Activated CD4-positive, alpha-beta memory T cell treated with anti-CD3 and anti-CD28 coated beads for 36 hours (primary cell): ENCODE data around the gene GJD4. TPM values are rescaled to one million over a fixed set of nuclear protein-coding genes. Genes with fewer than 3 reads are reported as not detected.

ENCODE experiments used
- CTCF ChIA-PET: fragments of 350-600 bp; sonication (Branson Sonifier 250); formaldehyde crosslinking; loops from one replicate; lab custom pipeline; 2021; ENCODE audit warnings: antibody characterized with exemption, inconsistent platforms; lab: Charles Lee
- POLR2A ChIA-PET: fragments of 350-600 bp; sonication (Branson Sonifier 250); formaldehyde crosslinking; loops from one replicate; lab custom pipeline; 2021; ENCODE audit warnings: antibody characterized with exemption; lab: Charles Lee
- DNase-seq: peaks from one replicate; pipeline ENCODE4 v3.0.0-alpha.2; 2020
- H3K27ac Mint-ChIP-seq: one replicate; pipeline ENCODE4 v1.8.0; 2021; ENCODE audit warnings: mixed read lengths
- H3K27me3 Mint-ChIP-seq: one replicate; pipeline ENCODE4 v1.8.0; 2021; ENCODE audit warnings: mixed read lengths
- H3K36me3 Mint-ChIP-seq: one replicate; pipeline ENCODE4 v1.8.0; 2021; ENCODE audit warnings: mixed read lengths
- H3K4me1 Mint-ChIP-seq: one replicate; pipeline ENCODE4 v1.8.0; 2021; ENCODE audit warnings: low read depth, mixed read lengths
- H3K4me3 Mint-ChIP-seq: one replicate; pipeline ENCODE4 v1.8.0; 2021; ENCODE audit warnings: mild to moderate bottlenecking, mixed read lengths
- H3K9me3 Mint-ChIP-seq: one replicate; pipeline ENCODE4 v1.8.0; 2021; ENCODE audit warnings: mixed read lengths
- intact Hi-C: fragments of 100-400 bp; cut with micrococcal nuclease; formaldehyde crosslinking; loops from one replicate; pipeline ENCODE4 v1.15.1; 2023
- total RNA-seq, 2 experiments: library from RNA; stranded (reverse); gene quantifications; one replicate each; pipeline ENCODE4 v1.2.3, GENCODE V29; 2021

Gene GJD4
- total RNA-seq, 2 experiments from 2014 or later = not detected

GRCh38 chr10:35633006-35633980 lies 28.2 kb downstream of the GJD4 start:
- intact Hi-C loops = loop anchor here (10.0 kb wide), 1 partner anchor 152 kb away; no protein-coding TSS in a partner anchor
- H3K27me3 Mint-ChIP-seq = peaks cover 21% of the 10 kb centered on the region
- H3K4me3 Mint-ChIP-seq = no peak overlapping the region
- CTCF ChIA-PET = interaction anchor here (0.6 to 0.7 kb wide), 2 partner anchors 379 to 396 kb away, joined by 3 read pairs; no protein-coding TSS in a partner anchor
- H3K9me3 Mint-ChIP-seq = no peaks in the 10 kb centered on the region
- POLR2A ChIA-PET = no interaction called here
- DNase-seq = no peak
- H3K4me1 Mint-ChIP-seq = peaks cover 4% of the 10 kb centered on the region
- no peak overlapping the region for H3K27ac Mint-ChIP-seq
- no peaks in the 10 kb centered on the region for H3K36me3 Mint-ChIP-seq

- Mint-ChIP-seq H3K27ac (no peak overlapping the region), H3K36me3 (no peaks in the 10 kb centered on the region), H3K4me3 (no peak overlapping the region), H3K27me3 (peaks cover 28% of the 10 kb centered on the region), H3K4me1 (peaks cover 12% of the 10 kb centered on the region), H3K9me3 (no peaks in the 10 kb centered on the region)
- ChIA-PET POLR2A (interaction anchor here (0.5 kb wide), 1 partner anchor 105 kb away, joined by 3 read pairs; no protein-coding TSS in a partner anchor), CTCF (interaction anchor here (0.6 to 2.1 kb wide), 23 partner anchors 8 to 1860 kb away, joined by 3 to 13 read pairs (median 3); no protein-coding TSS in a partner anchor)
- DNase-seq = peak; percentile 41
- intact Hi-C loops = loop anchor here (1.0 to 10.0 kb wide), 4 partner anchors 149 to 1246 kb away; no protein-coding TSS in a partner anchor
These were observed 30.4 kb downstream of the GJD4 start for GRCh38 chr10:35635576-35635975.

- Mint-ChIP-seq H3K27me3 (peaks cover 30% of the 10 kb centered on the region), H3K4me1 (peaks cover 16% of the 10 kb centered on the region), H3K36me3 (no peaks in the 10 kb centered on the region), H3K4me3 (no peak overlapping the region), H3K9me3 (no peaks in the 10 kb centered on the region), H3K27ac (no peak overlapping the region)
- ChIA-PET CTCF (interaction anchor here (0.6 to 2.1 kb wide), 5 partner anchors 74 to 1244 kb away, joined by 3 to 13 read pairs (median 4); no protein-coding TSS in a partner anchor), POLR2A (no interaction called here)
- intact Hi-C loops = loop anchor here (5.0 to 10.0 kb wide), 2 partner anchors 148 to 1140 kb away; no protein-coding TSS in a partner anchor
- DNase-seq = no peak
These were observed 31.8 kb downstream of the GJD4 start for GRCh38 chr10:35636956-35637355.

- CTCF ChIA-PET = interaction anchor here (0.7 to 1.8 kb wide), 2 partner anchors 144 to 557 kb away, joined by 3 to 5 read pairs; no protein-coding TSS in a partner anchor
- Mint-ChIP-seq H3K4me3 (no peak overlapping the region), H3K36me3 (no peaks in the 10 kb centered on the region), H3K27me3 (peaks cover 30% of the 10 kb centered on the region), H3K27ac (no peak overlapping the region), H3K9me3 (no peaks in the 10 kb centered on the region), H3K4me1 (peaks cover 17% of the 10 kb centered on the region)
- no peak for DNase-seq
- intact Hi-C loops = loop anchor here (5.0 to 10.0 kb wide), 2 partner anchors 147 to 1140 kb away; no protein-coding TSS in a partner anchor
- POLR2A ChIA-PET = no interaction called here
These were observed 32.3 kb downstream of the GJD4 start for GRCh38 chr10:35637462-35637861.

GRCh38 chr10:35638101-35638500 lies 33.0 kb downstream of the GJD4 start:
- peaks cover 30% of the 10 kb centered on the region for H3K27me3 Mint-ChIP-seq
- no peak overlapping the region for H3K4me3 Mint-ChIP-seq
- CTCF ChIA-PET = no interaction called here

GRCh38 chr10:35639021-35639727 lies 34.0 kb downstream of the GJD4 start:
- Mint-ChIP-seq H3K27ac (no peak overlapping the region), H3K36me3 (no peaks in the 10 kb centered on the region), H3K4me1 (peaks cover 25% of the 10 kb centered on the region), H3K9me3 (no peaks in the 10 kb centered on the region), H3K27me3 (peaks cover 36% of the 10 kb centered on the region), H3K4me3 (peak overlapping the region; percentile 45)
- ChIA-PET CTCF (no interaction called here), POLR2A (no interaction called here)
- no peak for DNase-seq
- intact Hi-C loops = loop anchor here (5.0 to 10.0 kb wide), 2 partner anchors 146 to 1138 kb away; no protein-coding TSS in a partner anchor

More at GRCh38 chr10:35638101-35638500, 33.0 kb downstream of the GJD4 start:
- no peak for DNase-seq
- POLR2A ChIA-PET = no interaction called here
- intact Hi-C loops = loop anchor here (5.0 to 10.0 kb wide), 2 partner anchors 147 to 1139 kb away; no protein-coding TSS in a partner anchor
- H3K4me1 Mint-ChIP-seq = peaks cover 17% of the 10 kb centered on the region
- no peak overlapping the region for H3K27ac Mint-ChIP-seq
- no peaks in the 10 kb centered on the region for H3K36me3 Mint-ChIP-seq
- H3K9me3 Mint-ChIP-seq = no peaks in the 10 kb centered on the region

- ChIA-PET POLR2A (no interaction called here), CTCF (no interaction called here)
- intact Hi-C loops = loop anchor here (5.0 to 10.0 kb wide), 5 partner anchors 145 to 1137 kb away; partner anchors contain the start of gene CCNY
- peaks cover 27% of the 10 kb centered on the region for H3K4me1 Mint-ChIP-seq
- peak overlapping the region; percentile 45 for H3K4me3 Mint-ChIP-seq
- peaks cover 41% of the 10 kb centered on the region for H3K27me3 Mint-ChIP-seq
- H3K36me3 Mint-ChIP-seq = no peaks in the 10 kb centered on the region
- no peak overlapping the region for H3K27ac Mint-ChIP-seq
- no peaks in the 10 kb centered on the region for H3K9me3 Mint-ChIP-seq
- peak; percentile 12 for DNase-seq
These were observed 34.7 kb downstream of the GJD4 start for GRCh38 chr10:35639728-35640401.

GRCh38 chr10:35640474-35640873 lies 35.3 kb downstream of the GJD4 start:
- intact Hi-C loops = loop anchor here (5.0 to 10.0 kb wide), 3 partner anchors 272 to 646 kb away; partner anchors contain the start of gene CCNY
- Mint-ChIP-seq H3K9me3 (no peaks in the 10 kb centered on the region), H3K4me1 (peaks cover 27% of the 10 kb centered on the region), H3K4me3 (peak overlapping the region; percentile 65), H3K36me3 (no peaks in the 10 kb centered on the region), H3K27ac (no peak overlapping the region), H3K27me3 (peaks cover 39% of the 10 kb centered on the region)
- peak; percentile 44 for DNase-seq
- POLR2A ChIA-PET = no interaction called here
- CTCF ChIA-PET = no interaction called here

- H3K9me3 Mint-ChIP-seq = no peaks in the 10 kb centered on the region
- peaks cover 39% of the 10 kb centered on the region for H3K27me3 Mint-ChIP-seq
- DNase-seq = peak; percentile 64
- intact Hi-C loops = loop anchor here (5.0 to 10.0 kb wide), 3 partner anchors 271 to 646 kb away; partner anchors contain the start of gene CCNY
- H3K36me3 Mint-ChIP-seq = no peaks in the 10 kb centered on the region
- POLR2A ChIA-PET = no interaction called here
- H3K27ac Mint-ChIP-seq = no peak overlapping the region
- CTCF ChIA-PET = no interaction called here
- H3K4me3 Mint-ChIP-seq = peak overlapping the region; percentile 70
- peaks cover 27% of the 10 kb centered on the region for H3K4me1 Mint-ChIP-seq
These were observed 36.0 kb downstream of the GJD4 start for GRCh38 chr10:35640951-35641675.

- Mint-ChIP-seq H3K27ac (no peak overlapping the region), H3K36me3 (no peaks in the 10 kb centered on the region), H3K4me1 (peaks cover 27% of the 10 kb centered on the region), H3K27me3 (peaks cover 36% of the 10 kb centered on the region), H3K4me3 (no peak overlapping the region), H3K9me3 (no peaks in the 10 kb centered on the region)
- intact Hi-C loops = loop anchor here (2.0 to 10.0 kb wide), 4 partner anchors 271 to 647 kb away; partner anchors contain the start of genes CCNY and CREM
- ChIA-PET CTCF (no interaction called here), POLR2A (no interaction called here)
- peak; percentile 18 for DNase-seq
These were observed 36.5 kb downstream of the GJD4 start for GRCh38 chr10:35641676-35642034.
